ENCODE measurements around the gene TTC24.

DNA sequence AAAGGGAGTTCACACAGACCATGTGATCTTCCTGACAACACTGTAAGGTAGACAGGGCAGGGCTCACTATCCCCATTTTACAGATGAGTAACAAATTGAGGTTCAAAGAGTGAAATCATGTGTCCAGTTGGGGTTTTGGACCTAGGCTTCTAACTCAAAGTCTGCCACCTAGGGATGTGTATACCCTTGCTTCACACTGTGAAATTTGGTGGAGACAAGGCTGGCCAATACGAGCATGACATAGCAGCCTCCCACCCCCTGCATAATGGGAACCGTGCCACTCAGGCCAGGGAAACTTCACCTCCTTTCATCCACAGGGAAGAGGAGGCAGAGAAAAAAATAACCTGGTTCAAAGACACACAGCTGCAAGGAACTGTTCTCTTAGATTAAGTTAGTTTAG is 14.0 kb upstream of the TTC24 start:
- TF ChIP-seq SMC3 (IDR thresholded peaks at IDR 0.05; ENCODE audit: low read depth, low read length) (no peak), POLR2AphosphoS5 (IDR thresholded peaks at IDR 0.05; ENCODE audit: low read depth, low read length) (no peak), CTCF (IDR thresholded peaks at IDR 0.05) (no peak), MAX (IDR thresholded peaks at IDR 0.05; ENCODE audit: low read depth) (no peak), NRF1 (IDR thresholded peaks at IDR 0.05; ENCODE audit: low read depth, low read length) (no peak), FOSL2 (IDR thresholded peaks at IDR 0.05; ENCODE audit: borderline replicate concordance, low read depth) (no peak), GABPA (IDR thresholded peaks at IDR 0.05; ENCODE audit: low read depth) (no peak), TEAD4 (IDR thresholded peaks at IDR 0.05; ENCODE audit: borderline replicate concordance, insufficient read depth) (no peak), MEF2A (IDR thresholded peaks at IDR 0.05; ENCODE audit: borderline replicate concordance, low read depth) (no peak), RXRA (IDR thresholded peaks at IDR 0.05; ENCODE audit: borderline replicate concordance, low read depth) (no peak), RFX5 (IDR thresholded peaks at IDR 0.05; ENCODE audit: low read length) (no peak), EZH2phosphoT487 (IDR thresholded peaks at IDR 0.05; ENCODE audit: borderline replicate concordance, low read depth) (no peak)

Data from SK-N-SH (cell line).